K562 (cell line): ENCODE data around the gene PDE6H. TPM values are rescaled to one million over a fixed set of nuclear protein-coding genes. Genes with fewer than 3 reads are reported as not detected.
A peak's percentile ranks its signal among the peaks of the same experiment; 100 is the strongest.

Source experiments
- ATAC-seq: fragments of 200-7000 bp; cut with Tn5 transposase; 3 replicates; pipeline ENCODE4 v1.9.1; 2020; ENCODE audit warnings: moderate library complexity
- BruUV-seq: library from RNA; stranded (reverse); fragments of 400-500 nt; replicated peaks from 2 replicates; lab custom pipeline; 2021; lab: Mats Ljungman, UMichigan
- CTCF ChIA-PET: fragments of 300-600 bp; formaldehyde crosslinking; extraction: SDS; loops from one replicate; lab custom pipeline; 2021; ENCODE audit warnings: low intra/inter-chr PET ratio; lab: Yijun Ruan, JAX
- POLR2A ChIA-PET: fragments of 300-600, 350-650 bp; sonication (Branson Sonifier 250); formaldehyde crosslinking; extraction: SDS; loops from one replicate; lab custom pipeline; 2021; ENCODE audit warnings: antibody characterized with exemption, inconsistent platforms; lab: Yijun Ruan, JAX
- DNase-seq, 4 experiments: peaks; one replicate each; pipeline versions ENCODE4 v3.0.0 to v3.0.0-alpha.2; 2011 to 2018; ENCODE audit warnings: low spot score in 3 of 4, mixed read lengths in 3 of 4; ENCODE audit errors: extremely low read depth in 1 of 4
- FAIRE-seq: peaks from 2 replicates; lab custom pipeline; 2011; peaks lifted over from hg19 to GRCh38; lab: Jason Lieb, UNC
- H2AFZ ChIP-seq: 2 replicates; pipeline ENCODE4 v1.6.0; 2011; ENCODE audit warnings: low read depth, low read length, control low read depth, inconsistent platforms
- H3K27ac ChIP-seq: fragments of 200-600 bp; 3 replicates; pipeline ENCODE4 v1.8.0; 2011; ENCODE audit warnings: low read depth, mild to moderate bottlenecking, control low read depth, inconsistent platforms, low read length, moderate library complexity, mixed read lengths; ENCODE audit errors: extremely low read depth
- H3K27me3 ChIP-seq, 2 experiments: fragments of 300-600 bp in 1 of 2; 2 replicates in 1 of 2; 3 replicates in 1 of 2; pipeline versions ENCODE4 v1.6.0 to v1.8.0; 2011; ENCODE audit warnings: inconsistent platforms in 2 of 2, low read length in 2 of 2, mild to moderate bottlenecking in 1 of 2, mixed read lengths in 1 of 2, moderate library complexity in 1 of 2; ENCODE audit not compliant: control insufficient read depth in 2 of 2, insufficient read depth in 2 of 2
- H3K36me3 ChIP-seq: fragments of 300-600 bp; 3 replicates; pipeline ENCODE4 v1.8.0; 2011; ENCODE audit warnings: mild to moderate bottlenecking, low read length, inconsistent platforms; ENCODE audit not compliant: control insufficient read depth, insufficient read depth
- H3K4me1 ChIP-seq, 2 experiments: fragments of 200-600 bp in 1 of 2; replicated peaks in 1 of 2; 2 replicates in 1 of 2; 3 replicates in 1 of 2; pipeline versions ENCODE4 v1.5.1 to v1.8.0; 2011; ENCODE audit warnings: inconsistent platforms in 2 of 2, low read length in 2 of 2, mild to moderate bottlenecking in 1 of 2, mixed read lengths in 1 of 2, moderate library complexity in 1 of 2; ENCODE audit not compliant: control insufficient read depth in 2 of 2, insufficient read depth in 2 of 2
- H3K4me2 ChIP-seq: 2 replicates; pipeline ENCODE4 v1.6.1; 2011; ENCODE audit warnings: low read length, control low read depth, inconsistent platforms, mixed read lengths; ENCODE audit not compliant: insufficient read depth
- H3K4me3 ChIP-seq: fragments of 200-600 bp; sonication (generic), shearing (Covaris generic); 2 replicates; pipeline ENCODE4 v1.5.1; 2016; ENCODE audit warnings: control low read depth, inconsistent platforms
- H3K79me2 ChIP-seq: fragments of 200-600 bp; 3 replicates; pipeline ENCODE4 v1.8.0; 2011; ENCODE audit warnings: low read length, inconsistent platforms; ENCODE audit not compliant: control insufficient read depth, insufficient read depth
- H3K9ac ChIP-seq, 2 experiments: 2 replicates each; pipeline versions ENCODE4 v1.6.0 to v1.6.1; 2011; ENCODE audit warnings: low read depth in 2 of 2, low read length in 2 of 2, control low read depth in 1 of 2, inconsistent platforms in 1 of 2, mild to moderate bottlenecking in 1 of 2, mixed read lengths in 1 of 2; ENCODE audit not compliant: insufficient read depth in 1 of 2
- H3K9me1 ChIP-seq: one replicate; pipeline ENCODE4 v1.6.0; 2011; ENCODE audit warnings: inconsistent platforms, mild to moderate bottlenecking, low read length, moderate library complexity; ENCODE audit not compliant: control insufficient read depth, insufficient read depth
- H3K9me3 ChIP-seq: replicated peaks from 2 replicates; pipeline ENCODE4 v1.5.1; 2011; ENCODE audit warnings: low read depth, low read length, inconsistent platforms; ENCODE audit not compliant: control insufficient read depth, insufficient read depth
- H4K20me1 ChIP-seq: replicated peaks from 2 replicates; pipeline ENCODE4 v1.6.1; 2011; ENCODE audit warnings: low read length, inconsistent platforms, mixed read lengths; ENCODE audit not compliant: control insufficient read depth, insufficient read depth
- CTCF ChIP-seq, 3 experiments: IDR thresholded peaks in 2 of 3; conservative IDR thresholded peaks in 1 of 3; 2 replicates each; pipeline ENCODE4 v1.5.1; 2011 to 2012; ENCODE audit warnings: low read length in 3 of 3, mild to moderate bottlenecking in 3 of 3, control low read depth in 2 of 3, improper control_type of control experiment in 1 of 3, inconsistent platforms in 1 of 3, low read depth in 1 of 3, mixed read lengths in 1 of 3, moderate library complexity in 1 of 3; ENCODE audit not compliant: insufficient read depth in 2 of 3
- KAT7 ChIP-seq: sonication (generic); formaldehyde crosslinking; IDR thresholded peaks from 2 replicates; pipeline ENCODE4 v1.8.0; 2022; ENCODE audit warnings: missing genetic modification reagents, mild to moderate bottlenecking, borderline replicate concordance
- NFYB ChIP-seq: IDR thresholded peaks from 2 replicates; pipeline ENCODE4 v1.6.1; 2011; ENCODE audit warnings: mild to moderate bottlenecking, moderate library complexity; ENCODE audit not compliant: insufficient read length; ENCODE audit errors: extremely low read depth
- POLR2A ChIP-seq: fragments of 450-650 bp; conservative IDR thresholded peaks from 2 replicates; pipeline ENCODE4 v1.6.1; 2016
- RAD21 ChIP-seq, 2 experiments: fragments of 250-450 bp in 1 of 2; fragments of 450-650 bp in 1 of 2; sonication (Bioruptor Pico) in 1 of 2; formaldehyde crosslinking in 1 of 2; IDR thresholded peaks in 1 of 2; conservative IDR thresholded peaks in 1 of 2; 2 replicates each; pipeline versions ENCODE4 v1.4.0 to v1.8.0; 2020 to 2022; ENCODE audit warnings: mild to moderate bottlenecking in 2 of 2, moderate library complexity in 1 of 2
- WGBS: fragments of 100-300 bp; shearing (Covaris generic); methylation state at CpG from one replicate; pipeline ENCODE4 v1.1.6; 2016; ENCODE audit warnings: low coverage, mixed read lengths; ENCODE audit not compliant: insufficient coverage; ENCODE audit errors: missing lambda C conversion rate; 5-methylcytosine and 5-hydroxymethylcytosine counted together
- in situ Hi-C: fragments of 300-500 bp; cut with MboI; formaldehyde crosslinking; loops from 4 replicates; pipeline ENCODE4 v1.15.0; 2018; ENCODE audit warnings: inconsistent platforms, mixed read lengths
- intact Hi-C: fragments of 100-400 bp; cut with micrococcal nuclease; formaldehyde crosslinking; loops from 2 replicates; pipeline ENCODE4 v1.14.2; 2022
- polyA plus RNA-seq, 8 experiments: library from polyadenylated mRNA; depleted of rRNA in 4 of 8; stranded (reverse) in 5 of 8; unstranded in 3 of 8; fragments of >200 nt; fragmentation: Nextera tagmentation in 2 of 8; fragmentation: Illumina TruSeq in 1 of 8; extraction: Ambion mirVana in 2 of 8; extraction: Trizol in 1 of 8; gene quantifications; 2 replicates each; pipeline versions ENCODE4 v1.2.1 to v1.2.3, GENCODE V29; 2011 to 2014; ENCODE audit warnings: inconsistent platforms in 1 of 8, missing spikeins in 1 of 8
- total RNA-seq, 7 experiments: library from RNA; depleted of rRNA in 6 of 7; stranded (reverse); fragments of >200 nt in 6 of 7; fragmentation: Illumina TruSeq in 2 of 7; extraction: Trizol in 2 of 7; gene quantifications; 2 replicates each; pipeline versions ENCODE4 v1.2.1 to v1.2.3, GENCODE V29; 2011 to 2021; ENCODE audit warnings: low replicate concordance in 1 of 7

Gene PDE6H
- total and polyA plus RNA-seq, 9 of the 15 experiments (the other 6 are each of a cell fraction or from before 2014, with no cell fraction given): 0.15 TPM; not detected in 8

DNA sequence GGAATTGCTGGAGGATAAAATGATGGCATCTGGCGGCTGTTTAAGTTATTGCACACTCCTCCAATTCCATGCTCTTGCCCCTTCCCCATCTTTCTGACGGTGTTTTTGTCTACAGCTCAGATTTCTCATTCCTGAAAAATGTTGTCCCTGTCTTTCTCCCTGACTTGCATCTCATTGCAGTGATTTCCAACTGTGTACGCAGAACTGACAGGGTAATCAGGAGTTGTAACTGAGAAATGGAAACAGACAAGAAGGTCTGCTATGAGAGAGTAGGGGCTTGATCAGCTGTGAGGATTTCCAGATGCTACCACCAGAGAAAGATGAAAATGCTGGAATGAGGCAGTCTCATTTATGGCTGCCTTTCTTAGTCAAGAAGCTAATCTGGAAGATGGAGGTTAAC lies 35.8 kb upstream of the PDE6H start:
- WGBS: 4% methylated on average over 3 of the region's 3 CpGs
- intact Hi-C loops (loop anchor here (5.0 kb wide), 1 partner anchor 55 kb away; no protein-coding TSS in a partner anchor), in situ Hi-C loops (no loop called here)
- no peak for ATAC-seq
- Histone ChIP-seq H2AFZ (no peak overlapping the region), H3K9ac (no peak overlapping the region), H3K27me3 (no peaks in the 10 kb centered on the region), H3K79me2 (no peaks in the 10 kb centered on the region), H3K4me1 (no peaks in the 10 kb centered on the region; a peak in 1 of 5 replicates), H3K4me3 (no peak overlapping the region), H3K9me3 (no peaks in the 10 kb centered on the region), H3K27ac (no peak overlapping the region), H3K9me1 (no peaks in the 10 kb centered on the region), H3K4me2 (no peak overlapping the region), H3K36me3 (no peaks in the 10 kb centered on the region), H4K20me1 (no peaks in the 10 kb centered on the region)
- POLR2A ChIA-PET: no interaction called here
- no TSS peak for BruUV-seq
- no peak for TF ChIP-seq POLR2A
- peak in 1 of 2 experiments; percentile 27; a peak in 2 of 4 replicates for TF ChIP-seq RAD21 (CRISPR knock-in tag; conservative IDR thresholded peaks at IDR 0.05 in 1 of 2, IDR thresholded peaks at IDR 0.05 in 1 of 2)
- CTCF ChIA-PET: no interaction called here
- FAIRE-seq: no peak
- DNase-seq: no peak

- no peak for ATAC-seq
- FAIRE-seq: no peak
- Histone ChIP-seq H3K27me3 (no peaks in the 10 kb centered on the region), H3K79me2 (no peaks in the 10 kb centered on the region), H3K4me1 (no peaks in the 10 kb centered on the region; a peak in 1 of 5 replicates), H2AFZ (no peak overlapping the region), H4K20me1 (no peaks in the 10 kb centered on the region), H3K9ac (no peak overlapping the region), H3K27ac (no peak overlapping the region), H3K4me3 (no peak overlapping the region), H3K36me3 (no peaks in the 10 kb centered on the region), H3K4me2 (no peak overlapping the region), H3K9me1 (no peaks in the 10 kb centered on the region), H3K9me3 (no peaks in the 10 kb centered on the region)
- WGBS: 0% methylated on average over 1 of the region's 1 CpG
- no TSS peak for BruUV-seq
- ChIA-PET POLR2A (no interaction called here), CTCF (no interaction called here)
- in situ Hi-C loops (no loop called here), intact Hi-C loops (loop anchor here (5.0 kb wide), 1 partner anchor 55 kb away; no protein-coding TSS in a partner anchor)
- no peak for DNase-seq
- no peak for TF ChIP-seq KAT7 (CRISPR knock-in tag)
- TF ChIP-seq NFYB: no peak
- peak in 1 of 2 experiments; percentile 34; a peak in 1 of 4 replicates for TF ChIP-seq RAD21 (CRISPR knock-in tag; conservative IDR thresholded peaks at IDR 0.05 in 1 of 2, IDR thresholded peaks at IDR 0.05 in 1 of 2)
- peak in 2 of 3 experiments; percentile 13 to 29; a peak in 1 of 6 replicates for TF ChIP-seq CTCF (IDR thresholded peaks at IDR 0.05 in 2 of 3, conservative IDR thresholded peaks at IDR 0.05 in 1 of 3; ENCODE audit: insufficient read depth in 2 of 3, low read depth in 1 of 3, low read length in 3 of 3)
Observed at GRCh38 chr12:14937689-14938088, 35.2 kb upstream of the PDE6H start.
